ENCODE data around the gene RITA1.

DNA sequence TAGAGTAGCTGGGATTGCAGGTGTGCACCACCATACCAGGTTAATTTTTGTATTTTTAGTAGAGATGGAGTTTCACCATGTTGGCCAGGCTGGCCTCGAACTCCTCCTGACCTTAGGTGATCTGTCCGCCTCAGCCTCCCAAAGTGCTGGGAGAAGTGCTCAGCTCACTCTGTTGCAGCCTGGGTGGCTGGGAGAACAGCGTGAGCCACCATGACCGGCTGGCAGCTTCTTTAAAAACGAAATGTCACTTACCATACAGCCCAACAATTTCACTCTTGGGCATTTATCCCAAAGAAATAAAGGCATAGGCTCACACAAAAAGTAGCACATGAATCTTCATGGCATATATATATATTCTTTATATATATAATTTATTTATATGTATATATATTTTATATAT, 40.7 kb upstream of the RITA1 start:
- TF ChIP-seq CEBPB (IDR thresholded peaks at IDR 0.05; ENCODE audit: low read depth, low read length) (no peak), SMC3 (IDR thresholded peaks at IDR 0.05; ENCODE audit: low read depth, low read length) (no peak), CTCF (conservative IDR thresholded peaks at IDR 0.05; ENCODE audit: low read depth, low read length) (no peak), RAD21 (IDR thresholded peaks at IDR 0.05; ENCODE audit: low read length) (no peak), POLR2A (IDR thresholded peaks at IDR 0.05; ENCODE audit: low read depth, low read length) (no peak), MAZ (IDR thresholded peaks at IDR 0.05; ENCODE audit: borderline replicate concordance, low read depth, low read length) (no peak), RCOR1 (IDR thresholded peaks at IDR 0.05; ENCODE audit: insufficient replicate concordance, low read length) (no peak), FOS (IDR thresholded peaks at IDR 0.05; ENCODE audit: low read depth, low read length) (no peak), MXI1 (IDR thresholded peaks at IDR 0.05; ENCODE audit: borderline replicate concordance, low read depth, low read length) (no peak), BHLHE40 (IDR thresholded peaks at IDR 0.05; ENCODE audit: low read depth, low read length) (no peak), RFX5 (IDR thresholded peaks at IDR 0.05; ENCODE audit: low read depth, low read length) (no peak), MAFK (IDR thresholded peaks at IDR 0.05; ENCODE audit: low read depth, low read length) (no peak)
- TF ChIP-seq, protein P1, sequence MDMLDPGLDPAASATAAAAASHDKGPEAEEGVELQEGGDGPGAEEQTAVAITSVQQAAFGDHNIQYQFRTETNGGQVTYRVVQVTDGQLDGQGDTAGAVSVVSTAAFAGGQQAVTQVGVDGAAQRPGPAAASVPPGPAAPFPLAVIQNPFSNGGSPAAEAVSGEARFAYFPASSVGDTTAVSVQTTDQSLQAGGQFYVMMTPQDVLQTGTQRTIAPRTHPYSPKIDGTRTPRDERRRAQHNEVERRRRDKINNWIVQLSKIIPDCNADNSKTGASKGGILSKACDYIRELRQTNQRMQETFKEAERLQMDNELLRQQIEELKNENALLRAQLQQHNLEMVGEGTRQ (IDR thresholded peaks at IDR 0.05; ENCODE audit: low read depth, low read length): no peak

All from IMR-90 (cell line).